SK-N-MC (cell line): ENCODE results near the gene PARP8.

Experiments
- EZH2 ChIP-seq: fragments of 200-600 bp; sonication (generic); IDR thresholded peaks from one replicate; pipeline ENCODE4 v1.6.1; 2017; ENCODE audit warnings: antibody characterized with exemption
- POLR2AphosphoS5 ChIP-seq: IDR thresholded peaks from 2 replicates; pipeline ENCODE4 v1.6.1; 2012; ENCODE audit warnings: mild to moderate bottlenecking, low read depth, low read length, borderline replicate concordance

DNA sequence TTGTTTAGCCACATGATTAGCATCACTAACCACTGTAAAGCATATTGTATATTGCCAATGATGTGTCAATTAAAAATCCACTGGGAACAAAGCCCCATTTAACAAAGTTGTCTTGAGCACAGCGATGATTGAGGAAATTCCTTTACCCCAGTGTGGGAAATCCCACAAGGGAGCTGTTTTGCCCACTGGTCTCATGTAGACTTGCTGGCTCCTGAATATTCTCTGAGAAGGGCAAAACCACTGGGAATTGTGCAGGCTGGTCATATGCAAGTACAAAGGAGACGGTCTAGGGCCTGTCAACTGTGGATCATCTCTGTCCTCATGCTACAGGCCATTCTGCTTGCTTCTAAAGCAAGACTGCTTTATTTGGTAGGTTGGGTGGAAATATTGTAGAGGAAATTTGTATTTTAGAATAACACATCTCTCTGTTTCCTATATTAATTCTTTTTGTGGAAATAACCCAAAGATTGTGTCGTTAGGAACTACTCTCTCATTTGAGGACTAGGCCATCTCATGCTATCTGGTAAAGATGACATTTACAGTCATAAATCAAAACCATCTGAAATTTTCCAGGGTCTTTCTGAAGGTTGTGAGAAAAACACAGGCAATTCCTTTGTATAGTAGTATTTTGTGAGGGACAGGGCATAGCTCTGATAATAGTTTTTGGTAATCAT is 60.2 kb downstream of the PARP8 start:
- TF ChIP-seq EZH2 (no peak), POLR2AphosphoS5 (no peak)
